Uterus (tissue), 2 donors: Measurements from ENCODE around the gene AUTS2.

ENCODE experiments used
- CTCF ChIP-seq, 4 experiments: fragments of 200-600 bp in 2 of 4; fragments of 450-650 bp in 2 of 4; sonication (generic) in 2 of 4; IDR thresholded peaks; one replicate each; pipeline ENCODE4 v1.5.1; 2016 to 2019; ENCODE audit warnings: antibody characterized with exemption in 4 of 4, mild to moderate bottlenecking in 2 of 4, moderate library complexity in 1 of 4
- POLR2A ChIP-seq, 2 donors: fragments of 450-650 bp; IDR thresholded peaks; one replicate each; pipeline ENCODE4 v1.6.1; 2016; ENCODE audit warnings: antibody characterized with exemption in 2 of 2, mild to moderate bottlenecking in 1 of 2, moderate library complexity in 1 of 2

GRCh38 chr7:70393956-70394355 is 795.7 kb downstream of the AUTS2 start:
- TF ChIP-seq CTCF (IDR thresholded peaks at IDR 0.05) (no peak), POLR2A (IDR thresholded peaks at IDR 0.05) (no peak)
